ENCODE results near the gene TNRC18.
"Not testable (repeated sequence)": the region's sequence is repeated elsewhere in the genome, so short reads cannot be mapped to it uniquely, and the experiment has no call there.

Gene TNRC18

DNA sequence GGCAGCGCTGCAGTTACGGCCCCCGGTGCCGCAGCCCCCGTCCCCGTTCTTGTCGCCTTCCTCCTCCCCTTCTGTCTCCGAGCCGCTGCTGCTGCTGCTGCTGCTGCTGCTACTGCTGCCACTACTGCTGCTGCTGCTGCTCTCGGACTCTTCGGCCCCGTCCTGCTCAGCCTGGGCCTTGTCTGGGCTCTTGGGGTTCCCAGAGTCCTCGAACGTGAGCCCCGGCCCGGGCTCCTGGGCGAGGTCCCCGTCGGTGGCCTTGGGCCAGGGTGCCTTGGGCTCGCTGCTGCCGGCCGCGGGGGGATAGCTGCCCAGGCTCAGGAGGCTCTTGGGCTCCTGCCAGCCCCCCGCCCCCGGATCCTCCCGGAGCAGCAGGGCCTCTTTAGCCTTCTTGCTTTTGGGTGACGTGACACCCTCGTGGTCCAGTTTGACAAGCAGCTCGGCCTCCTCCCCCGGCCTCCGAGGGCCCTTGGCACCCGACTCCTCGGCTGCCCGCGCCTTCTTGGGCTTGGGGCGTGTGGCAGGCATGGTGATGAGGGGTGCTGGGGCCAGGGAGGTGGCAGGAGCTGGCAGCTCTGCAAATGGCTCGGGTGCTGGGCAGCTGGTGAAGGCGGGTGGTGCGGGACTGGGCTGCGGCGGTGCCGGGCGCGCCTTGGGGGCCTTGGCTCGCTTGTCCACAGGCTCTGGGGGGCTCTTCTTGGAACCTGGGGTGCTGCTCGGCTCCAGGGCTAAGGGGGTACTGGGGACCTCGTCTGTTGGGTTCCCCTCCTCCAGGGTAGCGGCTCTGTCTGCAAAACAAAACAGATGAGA, 110.4 kb downstream of the TNRC18 start:
- peak in 1 of 2 donors; percentile 9 for DNase-seq

- DNase-seq, result not testable (repeated sequence)
These were observed 111.2 kb downstream of the TNRC18 start for GRCh38 chr7:5312276-5313070.

- no peak for DNase-seq
These were observed 112.7 kb downstream of the TNRC18 start for GRCh38 chr7:5310822-5311405.

DNA sequence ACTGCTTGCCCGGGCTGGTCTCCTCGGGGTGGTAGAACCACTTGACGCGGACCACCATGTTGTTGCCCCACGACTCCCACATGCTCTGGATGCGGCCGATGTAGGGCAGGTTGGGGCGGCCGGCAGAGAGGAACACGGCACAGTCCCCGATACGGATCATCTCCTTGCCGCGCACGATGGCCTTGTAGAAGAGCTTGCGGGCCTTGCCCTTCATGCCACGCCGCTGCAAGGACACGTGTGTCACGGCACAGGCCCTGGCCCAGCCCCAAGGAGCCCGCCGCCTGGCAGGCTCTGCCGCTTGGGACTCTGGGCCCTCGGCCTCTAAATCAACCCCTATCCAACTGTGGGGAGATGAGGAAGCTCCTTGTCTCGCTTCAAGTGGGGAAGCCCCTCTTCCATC, 114.5 kb downstream of the TNRC18 start:
- DNase-seq, result no peak

DNA sequence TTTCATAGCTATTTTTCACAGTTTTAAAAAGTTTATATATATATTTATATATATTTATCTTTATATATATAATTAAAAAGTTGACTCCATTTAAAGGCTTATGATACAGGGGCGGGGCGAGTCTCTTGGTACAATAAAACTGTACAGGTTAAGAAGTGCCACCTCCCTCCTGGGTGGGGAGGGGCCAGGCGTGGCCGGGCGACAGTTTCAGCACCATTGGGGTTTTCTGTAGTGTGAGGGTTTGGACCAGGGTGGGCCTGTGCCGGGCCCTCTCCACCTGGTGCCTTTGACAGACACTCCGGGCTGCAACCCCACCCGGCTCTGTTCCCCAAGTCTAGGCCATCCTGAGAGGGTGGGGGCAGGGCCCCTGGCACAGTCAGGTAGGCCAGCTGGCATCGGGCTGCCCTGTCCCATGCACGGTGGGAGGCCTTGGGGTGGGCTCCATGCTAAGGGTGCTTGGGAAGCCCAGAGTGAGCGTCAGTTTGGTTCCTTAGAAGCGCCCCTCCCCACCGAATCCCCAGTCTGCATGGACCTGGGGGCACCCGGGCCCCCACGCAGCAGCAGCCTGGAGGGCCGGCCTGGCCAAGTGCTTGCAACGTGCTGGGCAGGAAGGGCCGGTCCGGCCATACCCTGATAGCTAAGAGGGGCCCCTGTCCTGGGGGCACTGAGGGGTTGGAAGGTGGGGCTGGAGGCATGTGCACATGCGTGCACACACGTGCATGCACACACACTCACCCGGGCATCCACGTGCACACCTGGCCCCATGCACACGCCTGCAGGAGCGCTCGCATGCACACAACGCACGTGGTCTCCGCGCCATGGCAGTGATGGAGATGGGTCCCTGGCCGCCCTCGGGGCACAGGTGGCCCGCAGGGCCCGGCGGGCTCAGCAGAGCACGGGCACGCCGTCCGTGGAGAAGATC, 116.2 kb downstream of the TNRC18 start:
- not testable (repeated sequence) for DNase-seq

DNA sequence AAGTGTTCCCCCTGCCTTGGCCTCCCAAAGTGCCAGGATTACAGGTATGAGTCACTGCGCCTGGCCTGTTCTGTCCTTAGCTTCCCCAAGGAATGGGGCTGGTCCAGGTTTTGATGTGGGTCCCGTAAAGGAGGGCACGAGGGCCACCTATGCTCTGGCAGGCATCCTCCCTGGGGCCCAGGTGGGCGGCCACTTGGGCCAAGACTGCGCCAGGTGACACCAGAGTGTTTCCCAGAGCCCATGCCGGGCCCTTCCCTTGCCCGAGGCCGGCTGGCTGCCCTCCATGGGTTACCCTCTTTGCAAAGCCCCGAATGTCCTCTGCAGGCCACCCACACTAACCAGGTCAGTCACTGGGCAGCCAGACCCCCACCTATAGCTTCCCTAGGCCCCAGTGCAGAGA, 118.6 kb downstream of the TNRC18 start:
- not testable (repeated sequence) for DNase-seq

DNA sequence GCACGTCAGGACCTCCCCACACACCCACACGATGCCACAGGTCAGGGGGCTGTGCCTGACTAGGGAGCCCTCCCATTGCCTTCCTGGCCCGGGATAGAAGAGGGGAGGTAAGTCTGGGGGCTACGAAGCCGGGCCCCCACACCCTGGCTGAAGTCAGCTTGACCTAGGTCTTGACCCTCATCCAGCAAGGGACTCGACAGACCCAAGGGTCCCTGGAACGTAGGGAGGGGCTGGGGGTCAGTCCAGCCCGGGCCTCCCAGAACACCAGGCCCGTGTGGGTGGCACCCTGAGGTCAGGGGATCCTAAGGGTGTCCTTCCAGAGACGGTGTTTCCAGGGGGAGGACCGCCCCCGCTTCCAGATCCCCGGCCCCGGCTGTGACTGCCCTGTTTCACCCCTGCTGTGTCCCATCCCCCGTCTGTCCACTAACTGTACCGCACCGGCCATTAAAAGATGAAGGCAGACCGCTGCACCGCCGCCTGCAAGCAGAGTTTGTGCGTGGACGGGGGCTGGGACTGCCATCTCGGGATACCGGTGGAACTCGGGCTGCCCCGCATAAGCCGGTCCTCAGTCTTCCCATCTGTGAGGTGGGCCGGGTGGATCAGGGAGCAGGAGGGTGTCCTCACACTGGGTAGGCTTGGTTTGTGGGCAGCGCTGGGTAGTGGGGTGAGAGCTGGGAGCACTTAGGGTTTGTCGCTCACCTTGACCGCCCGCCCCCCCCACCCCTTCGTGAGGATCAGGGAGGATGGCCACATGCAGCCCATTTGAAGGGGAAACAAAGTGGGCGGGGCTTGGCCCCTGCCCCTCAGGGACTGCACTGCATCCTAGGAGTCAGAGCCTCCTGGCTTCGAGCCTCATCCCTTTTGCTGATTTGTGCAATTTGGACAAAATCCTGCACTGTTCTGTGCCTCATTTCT, 119.8 kb downstream of the TNRC18 start:
- DNase-seq, result no peak

DNA sequence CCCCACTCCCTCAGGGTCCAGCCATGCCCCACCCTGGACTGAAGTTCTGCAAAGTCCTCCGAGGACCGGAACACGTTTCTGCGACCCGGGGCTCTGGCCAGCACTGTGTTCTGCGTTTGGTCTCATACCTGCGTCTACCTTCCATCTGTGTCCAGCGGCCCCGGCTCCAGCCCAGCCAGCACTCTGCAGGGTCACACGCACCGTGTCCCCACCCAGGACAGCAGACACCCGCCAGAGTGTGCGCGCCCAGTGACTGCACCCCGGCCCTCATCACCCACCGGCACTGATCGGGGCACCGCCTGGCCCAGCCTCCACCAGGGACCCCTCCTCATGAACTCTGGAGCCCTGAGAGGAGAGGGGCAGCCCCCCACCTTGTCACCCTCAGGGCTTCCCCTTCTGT, 120.6 kb downstream of the TNRC18 start:
- DNase-seq, result no peak

DNA sequence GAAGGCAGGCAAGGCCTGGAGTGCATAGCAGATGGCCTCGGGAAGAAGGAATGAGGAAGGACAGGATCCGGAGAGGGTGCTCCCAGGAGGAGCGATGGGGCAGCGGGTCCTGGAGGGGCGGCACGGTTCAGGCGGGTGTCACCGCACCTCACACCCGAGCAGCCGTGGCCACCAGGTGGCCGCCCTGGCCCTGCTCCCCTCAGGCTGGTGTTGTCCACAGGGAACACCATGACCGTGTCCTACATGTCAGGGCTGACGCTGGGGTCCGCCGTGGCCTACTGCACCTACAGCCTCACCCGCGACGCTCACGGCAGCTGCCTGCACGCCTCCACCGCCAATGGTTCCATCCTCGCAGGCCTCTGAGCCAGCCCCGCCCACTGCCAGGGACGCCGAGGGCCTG, 121.1 kb downstream of the TNRC18 start:
- DNase-seq, result no peak

- DNase-seq, result no peak
These were observed 123.3 kb downstream of the TNRC18 start for GRCh38 chr7:5300366-5300765.

DNA sequence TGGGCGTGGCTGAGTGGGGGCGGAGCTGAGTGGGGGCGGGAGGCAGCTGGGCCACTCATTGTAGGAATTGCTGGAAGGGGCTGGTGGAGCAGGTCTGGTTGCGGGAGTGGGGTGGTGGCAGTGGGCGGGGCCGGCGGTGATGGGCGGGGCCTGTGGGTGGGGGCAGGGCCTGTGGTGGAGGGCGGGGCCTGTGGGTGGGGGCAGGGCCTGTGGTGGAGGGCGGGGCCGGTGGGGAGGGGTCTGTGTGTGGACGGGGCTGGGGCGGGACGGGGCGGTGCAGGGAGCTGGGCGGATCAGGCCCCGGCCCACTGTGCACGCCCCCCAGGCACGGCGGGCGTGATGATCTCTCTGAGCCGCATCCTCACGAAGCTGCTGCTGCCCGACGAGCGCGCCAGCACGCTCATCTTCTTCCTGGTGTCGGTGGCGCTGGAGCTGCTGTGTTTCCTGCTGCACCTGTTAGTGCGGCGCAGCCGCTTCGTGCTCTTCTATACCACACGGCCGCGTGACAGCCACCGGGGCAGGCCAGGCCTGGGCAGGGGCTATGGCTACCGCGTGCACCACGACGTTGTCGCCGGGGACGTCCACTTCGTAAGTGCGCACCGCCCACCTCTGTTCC, 126.9 kb downstream of the TNRC18 start:
- DNase-seq, result no peak

GRCh38 chr7:5296015-5296610, 127.5 kb downstream of the TNRC18 start:
- no peak for DNase-seq

- no peak for DNase-seq
These were observed 128.3 kb downstream of the TNRC18 start for GRCh38 chr7:5295039-5296014.

DNA sequence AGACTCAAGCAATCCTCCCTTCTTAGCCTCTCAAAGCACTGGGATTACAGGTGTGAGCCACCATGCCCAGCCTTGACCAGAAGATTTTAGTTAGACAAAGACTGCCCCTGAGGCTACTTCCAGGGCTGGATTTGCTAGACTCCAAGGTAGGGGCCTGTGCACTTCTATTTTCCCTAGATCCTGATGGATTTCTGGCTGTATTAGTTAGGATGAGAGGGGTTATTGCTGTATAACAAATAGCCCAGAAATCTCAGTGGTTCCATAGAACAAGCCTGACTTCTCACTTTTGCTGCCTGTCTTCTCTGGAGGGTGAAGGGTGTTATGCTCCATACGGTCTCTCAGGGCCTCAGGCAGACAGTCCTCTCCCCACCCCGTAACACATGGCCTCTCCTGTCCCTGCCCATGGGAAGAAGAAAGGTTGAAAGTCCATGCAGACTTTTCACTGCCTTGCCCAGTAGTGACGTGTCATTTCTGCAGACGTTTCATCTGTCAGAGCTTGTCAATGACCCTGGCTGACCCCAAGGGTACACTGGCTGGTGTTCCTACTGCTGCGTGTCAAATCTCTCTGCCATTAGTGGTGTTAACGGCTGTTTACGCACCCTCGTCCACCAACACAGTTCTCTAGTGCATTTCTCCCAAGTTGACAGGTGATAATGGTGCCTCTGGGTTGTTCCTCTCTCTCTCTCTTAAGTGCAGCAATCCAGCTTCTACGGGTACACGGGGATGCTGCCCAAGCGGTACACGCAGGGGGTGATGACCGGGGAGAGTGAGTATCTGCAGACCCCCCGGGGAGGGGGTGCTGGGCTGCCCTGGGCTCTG, 129.3 kb downstream of the TNRC18 start:
- no peak for DNase-seq

GRCh38 chr7:5291711-5292335, 131.8 kb downstream of the TNRC18 start:
- not testable (repeated sequence) for DNase-seq

DNA sequence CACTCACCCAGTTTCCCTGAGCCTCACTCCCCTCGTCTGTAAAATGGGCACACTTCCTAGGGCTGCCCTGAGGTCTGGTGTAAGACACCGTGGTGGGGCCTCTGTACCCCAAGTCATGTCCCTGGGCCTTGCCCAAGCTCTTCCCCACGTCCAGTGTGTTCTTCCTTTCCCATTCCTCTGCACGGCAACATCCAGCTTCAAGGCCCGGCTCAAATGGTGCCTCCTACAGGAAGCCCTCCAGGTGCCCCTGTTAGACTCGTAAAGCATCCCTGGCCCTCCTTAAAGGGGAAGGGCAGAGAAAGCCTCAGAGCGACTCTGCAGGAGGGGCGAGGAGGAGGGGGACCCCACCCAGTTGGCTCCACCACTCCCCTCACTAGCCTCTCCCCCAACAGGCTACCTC, 132.3 kb downstream of the TNRC18 start:
- no peak for DNase-seq

DNA sequence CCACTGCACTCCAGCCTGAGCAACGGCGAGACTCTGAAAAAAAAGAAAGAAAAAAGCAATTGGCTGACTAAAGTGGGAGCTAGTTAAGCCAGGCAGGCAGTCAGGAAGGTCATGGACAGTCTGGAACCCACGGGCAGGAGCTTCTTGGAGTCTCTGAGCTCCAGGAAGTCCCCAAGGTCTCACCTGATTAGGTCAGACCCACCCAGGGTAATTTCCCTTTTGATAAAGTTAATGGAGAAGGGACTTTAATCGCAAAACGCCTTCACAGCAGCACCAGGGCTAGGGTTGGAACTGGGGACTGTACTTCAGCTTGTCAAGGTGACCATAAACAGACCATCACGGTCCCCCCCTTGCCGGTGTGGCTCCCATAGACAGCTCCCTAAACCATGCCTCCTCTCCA, 134.3 kb downstream of the TNRC18 start:
- no peak for DNase-seq

- DNase-seq, result not testable (repeated sequence)
These were observed 135.1 kb downstream of the TNRC18 start for GRCh38 chr7:5288560-5288959.

All from hippocampal formation (tissue), 2 donors.